SU-DHL-6 (cell line): Measurements from ENCODE around the gene PTPN12.

ENCODE experiments used
- H2AFZ ChIP-seq: fragments of 200-600 bp; sonication (generic); 2 replicates; pipeline ENCODE4 v1.6.1; 2014; ENCODE audit warnings: low read depth, mild to moderate bottlenecking, moderate library complexity, mixed read lengths, antibody characterized with exemption, low read length; ENCODE audit not compliant: severe bottlenecking
- H3F3A ChIP-seq: fragments of 200-600 bp; shearing (Covaris generic); 2 replicates; pipeline ENCODE4 v1.6.0; 2016; ENCODE audit warnings: antibody characterized with exemption, mild to moderate bottlenecking; ENCODE audit not compliant: insufficient read depth
- H3K27ac ChIP-seq: fragments of 200-600 bp; sonication (generic); 2 replicates; pipeline ENCODE4 v1.5.1; 2016; ENCODE audit warnings: low read depth, mild to moderate bottlenecking, low read length, moderate library complexity, mixed read lengths
- H3K27me3 ChIP-seq: fragments of 200-600 bp; sonication (generic), shearing (Covaris generic); 2 replicates; pipeline ENCODE4 v1.6.0; 2014; ENCODE audit warnings: mild to moderate bottlenecking, low read length
- H3K36me3 ChIP-seq: fragments of 200-600 bp; sonication (generic); 2 replicates; pipeline ENCODE4 v1.6.1; 2014; ENCODE audit warnings: mild to moderate bottlenecking, low read length, mixed read lengths
- H3K4me2 ChIP-seq: fragments of 300-600, 200-600 bp; shearing (Covaris generic), sonication (generic); 2 replicates; pipeline ENCODE4 v1.6.0; 2014; ENCODE audit warnings: low read length, low read depth, mild to moderate bottlenecking; ENCODE audit not compliant: poor library complexity, severe bottlenecking
- H3K4me3 ChIP-seq: fragments of 200-600 bp; sonication (generic); 2 replicates; pipeline ENCODE4 v1.5.1; 2014; ENCODE audit warnings: antibody characterized with exemption, low read length, mild to moderate bottlenecking, mixed read lengths; ENCODE audit not compliant: insufficient read depth, poor library complexity, severe bottlenecking
- H3K79me2 ChIP-seq: fragments of 200-600 bp; sonication (generic); 2 replicates; pipeline ENCODE4 v1.6.1; 2014; ENCODE audit warnings: mild to moderate bottlenecking, low read length, moderate library complexity; ENCODE audit not compliant: insufficient read depth
- H3K9ac ChIP-seq: fragments of 200-600 bp; sonication (generic); 2 replicates; pipeline ENCODE4 v1.7.0; 2014; ENCODE audit warnings: mild to moderate bottlenecking, low read length
- H3K9me2 ChIP-seq: fragments of 200-600 bp; sonication (generic); replicated peaks from 2 replicates; pipeline ENCODE4 v1.6.1; 2014; ENCODE audit warnings: low read length; ENCODE audit not compliant: insufficient read depth
- H3K9me3 ChIP-seq: fragments of 200-600 bp; sonication (generic); 2 replicates; pipeline ENCODE4 v1.6.1; 2014; ENCODE audit warnings: low read length, mixed read lengths; ENCODE audit not compliant: insufficient read depth
- H4K20me1 ChIP-seq: fragments of 200-600 bp; sonication (generic); 2 replicates; pipeline ENCODE4 v1.6.1; 2014; ENCODE audit warnings: low read depth, mild to moderate bottlenecking, antibody characterized with exemption, low read length, moderate library complexity, mixed read lengths
- CTCF ChIP-seq: fragments of 200-600 bp; sonication (generic); IDR thresholded peaks from one replicate; pipeline ENCODE4 v1.5.1; 2017; ENCODE audit warnings: antibody characterized with exemption, mild to moderate bottlenecking, low read length, moderate library complexity; ENCODE audit not compliant: insufficient read depth, poor library complexity, severe bottlenecking
- EZH2phosphoT487 ChIP-seq: fragments of 200-600 bp; sonication (generic), shearing (Covaris generic); conservative IDR thresholded peaks from 2 replicates; pipeline ENCODE4 v1.6.1; 2018; ENCODE audit warnings: mild to moderate bottlenecking, antibody characterized with exemption, low read length, moderate library complexity, mixed read lengths

PTPN12 gene

DNA sequence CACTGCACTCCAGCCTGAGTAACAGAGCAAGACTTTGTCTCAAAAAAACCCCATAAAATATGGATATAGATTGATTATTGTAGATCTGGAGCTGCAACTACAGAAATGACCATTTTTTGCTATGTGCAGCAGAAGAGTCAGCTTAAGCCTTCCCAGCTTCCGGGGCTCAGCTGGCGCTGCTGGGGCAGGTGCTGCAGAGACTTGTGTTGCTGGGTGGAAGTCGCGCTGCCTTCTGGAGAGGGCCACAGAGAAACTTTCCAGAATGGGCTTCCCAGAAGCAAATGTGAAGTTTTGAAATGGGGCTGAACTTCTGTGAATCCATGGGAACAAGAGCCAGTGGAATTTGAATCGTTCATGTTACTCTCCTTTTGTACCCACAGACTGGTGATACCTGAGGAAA lies 121.8 kb downstream of the PTPN12 start:
- H3K9ac ChIP-seq: no peak overlapping the region
- no peak overlapping the region for H3K4me3 ChIP-seq
- H3K36me3 ChIP-seq: no peaks in the 10 kb centered on the region
- no peaks in the 10 kb centered on the region for H3K79me2 ChIP-seq
- H2AFZ ChIP-seq: no peak overlapping the region
- no peak for TF ChIP-seq EZH2phosphoT487
- no peak for TF ChIP-seq CTCF
- H3K9me2 ChIP-seq: no peaks in the 10 kb centered on the region
- H3K27ac ChIP-seq: no peak overlapping the region
- no peaks in the 10 kb centered on the region for H3K27me3 ChIP-seq
- no peak overlapping the region for H3K4me2 ChIP-seq
- no peaks in the 10 kb centered on the region for H3K9me3 ChIP-seq
- H3F3A ChIP-seq: no peaks in the 10 kb centered on the region
- no peaks in the 10 kb centered on the region for H4K20me1 ChIP-seq

DNA sequence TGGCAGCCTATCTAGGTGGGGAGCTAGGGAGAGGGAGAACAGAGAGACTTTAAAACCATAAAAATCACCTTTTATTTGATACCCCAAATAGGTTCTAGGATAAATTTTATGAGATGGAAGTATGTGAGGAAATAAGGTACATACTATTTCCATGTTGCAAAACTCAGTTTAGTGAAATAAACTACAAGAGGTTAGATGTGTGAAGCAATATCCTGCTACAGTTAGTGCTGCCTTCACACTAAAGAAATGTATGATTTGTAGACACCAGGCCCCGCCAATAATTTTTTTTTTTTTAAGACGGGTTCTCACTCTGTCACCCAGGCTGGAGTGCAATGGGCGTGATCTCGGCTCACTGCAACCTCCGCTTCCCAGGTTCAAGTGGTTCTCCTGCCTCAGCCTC lies 124.7 kb downstream of the PTPN12 start:
- H3K4me3 ChIP-seq: no peak overlapping the region
- H3F3A ChIP-seq: no peaks in the 10 kb centered on the region
- H3K27me3 ChIP-seq: no peaks in the 10 kb centered on the region
- H3K36me3 ChIP-seq: no peaks in the 10 kb centered on the region
- no peaks in the 10 kb centered on the region for H3K79me2 ChIP-seq
- no peak overlapping the region for H3K4me2 ChIP-seq
- H4K20me1 ChIP-seq: no peaks in the 10 kb centered on the region
- no peak overlapping the region for H3K27ac ChIP-seq
- H2AFZ ChIP-seq: no peak overlapping the region
- H3K9ac ChIP-seq: no peak overlapping the region
- H3K9me3 ChIP-seq: no peaks in the 10 kb centered on the region
- H3K9me2 ChIP-seq: no peaks in the 10 kb centered on the region
- no peak for TF ChIP-seq EZH2phosphoT487
- no peak for TF ChIP-seq CTCF

DNA sequence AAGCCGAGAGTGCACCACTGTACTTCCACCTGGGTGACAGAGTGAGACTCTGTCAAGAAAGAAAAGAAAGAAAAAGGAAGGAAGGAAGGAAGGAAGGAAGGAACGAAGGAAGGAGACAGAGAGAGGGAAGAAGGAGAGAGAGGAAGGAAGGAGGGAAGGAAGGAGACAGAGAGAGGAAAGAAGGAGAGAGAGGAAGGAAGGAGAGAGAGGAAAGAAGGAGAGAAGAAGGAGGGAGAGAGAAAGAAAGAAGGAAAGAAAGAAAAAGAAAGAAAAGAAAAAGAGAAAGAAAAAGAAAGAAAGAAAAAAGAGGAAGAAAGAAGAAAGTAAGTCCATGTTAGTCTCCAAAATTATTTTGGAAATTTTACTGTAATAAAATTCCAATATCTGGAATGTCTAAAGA lies 125.8 kb downstream of the PTPN12 start:
- Histone ChIP-seq H2AFZ (no peak overlapping the region), H3K79me2 (no peaks in the 10 kb centered on the region), H3F3A (no peaks in the 10 kb centered on the region), H4K20me1 (no peaks in the 10 kb centered on the region), H3K9ac (no peak overlapping the region), H3K9me3 (no peaks in the 10 kb centered on the region), H3K27ac (no peak overlapping the region), H3K4me2 (no peak overlapping the region), H3K36me3 (no peaks in the 10 kb centered on the region), H3K27me3 (no peaks in the 10 kb centered on the region), H3K9me2 (no peaks in the 10 kb centered on the region), H3K4me3 (no peak overlapping the region)
- TF ChIP-seq EZH2phosphoT487 (no peak), CTCF (no peak)

DNA sequence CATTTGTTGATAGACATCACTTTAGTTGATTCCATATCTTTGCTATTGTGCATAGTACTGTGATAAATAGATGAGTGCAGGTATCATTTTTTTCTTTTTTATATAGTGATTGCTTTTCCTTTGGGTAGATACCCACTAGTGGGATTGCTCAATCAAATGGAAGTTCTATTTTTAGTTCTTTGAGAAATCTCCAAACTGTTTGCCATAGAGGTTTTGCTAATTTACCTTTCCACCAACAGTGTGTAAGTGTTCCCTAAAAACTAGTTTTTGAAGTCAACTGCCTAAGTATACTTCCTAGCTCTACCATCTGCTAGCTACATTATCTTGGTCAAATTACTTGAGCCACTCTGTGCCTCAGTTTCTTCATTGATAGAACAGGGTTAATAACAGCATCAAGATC lies 127.6 kb downstream of the PTPN12 start:
- Histone ChIP-seq H3K4me3 (no peak overlapping the region), H3K9me2 (no peaks in the 10 kb centered on the region), H4K20me1 (no peaks in the 10 kb centered on the region), H3K27ac (no peak overlapping the region), H3K27me3 (no peaks in the 10 kb centered on the region), H3K36me3 (no peaks in the 10 kb centered on the region), H2AFZ (no peak overlapping the region), H3K4me2 (no peak overlapping the region), H3K79me2 (no peaks in the 10 kb centered on the region), H3K9me3 (no peaks in the 10 kb centered on the region), H3K9ac (no peak overlapping the region), H3F3A (no peaks in the 10 kb centered on the region)
- no peak for TF ChIP-seq CTCF
- TF ChIP-seq EZH2phosphoT487: no peak
